Activated CD8-positive, alpha-beta memory T cell treated with anti-CD3 and anti-CD28 coated beads for 4 hours (primary cell): ENCODE results near the gene ACOT7.
A peak's percentile ranks its signal among the peaks of the same experiment; 100 is the strongest.

Source experiments
- DNase-seq, 2 donors: peaks; one replicate each; pipeline ENCODE4 v3.0.0-alpha.2; 2020; ENCODE audit warnings: low read depth in 2 of 2

ACOT7 gene

GRCh38 chr1:6343506-6344405, 49.8 kb downstream of the ACOT7 start:
- DNase-seq, result peak in 1 of 2 donors; percentile 18

GRCh38 chr1:6342056-6342455, 51.5 kb downstream of the ACOT7 start:
- no peak for DNase-seq

- no peak for DNase-seq
These were observed 54.9 kb downstream of the ACOT7 start for GRCh38 chr1:6338695-6339094.

GRCh38 chr1:6336776-6337622, 56.6 kb downstream of the ACOT7 start:
- no peak for DNase-seq

- DNase-seq, result no peak
These were observed 59.1 kb downstream of the ACOT7 start for GRCh38 chr1:6334261-6334993.

- no peak for DNase-seq
These were observed 60.7 kb downstream of the ACOT7 start for GRCh38 chr1:6332821-6333220.

- DNase-seq, result no peak
These were observed 61.9 kb downstream of the ACOT7 start for GRCh38 chr1:6331543-6332273.

- no peak for DNase-seq
These were observed 63.1 kb downstream of the ACOT7 start for GRCh38 chr1:6330410-6330911.

- no peak for DNase-seq
These were observed 63.7 kb downstream of the ACOT7 start for GRCh38 chr1:6329851-6330250.

GRCh38 chr1:6329396-6329795, 64.2 kb downstream of the ACOT7 start:
- DNase-seq, result no peak

GRCh38 chr1:6328696-6329095, 64.9 kb downstream of the ACOT7 start:
- DNase-seq, result no peak

GRCh38 chr1:6328091-6328490, 65.5 kb downstream of the ACOT7 start:
- no peak for DNase-seq

GRCh38 chr1:6325482-6325881, 68.1 kb downstream of the ACOT7 start:
- no peak for DNase-seq

GRCh38 chr1:6322161-6322560, 71.4 kb downstream of the ACOT7 start:
- DNase-seq, result no peak

GRCh38 chr1:6321205-6321604, 72.4 kb downstream of the ACOT7 start:
- no peak for DNase-seq

GRCh38 chr1:6317098-6317760, 76.3 kb downstream of the ACOT7 start:
- DNase-seq, result no peak

GRCh38 chr1:6316240-6317097, 77.1 kb downstream of the ACOT7 start:
- no peak for DNase-seq

GRCh38 chr1:6314503-6314902, 79.1 kb downstream of the ACOT7 start:
- DNase-seq, result no peak

GRCh38 chr1:6313393-6314200, 80.0 kb downstream of the ACOT7 start:
- DNase-seq, result no peak
